HK-2 (cell line): ENCODE measurements around the gene RNGTT.
A peak's percentile ranks its signal among the peaks of the same experiment; 100 is the strongest.
"Not testable (repeated sequence)": the region's sequence is repeated elsewhere in the genome, so short reads cannot be mapped to it uniquely, and the experiment has no call there.

Source experiments
- DNase-seq: peaks from one replicate; pipeline ENCODE4 v3.0.0-alpha.2; 2018; ENCODE audit not compliant: unreplicated experiment

Gene RNGTT

GRCh38 chr6:88722686-88723085 lies 240.7 kb downstream of the RNGTT start:
- DNase-seq, result no peak

GRCh38 chr6:88716399-88716798 lies 247.0 kb downstream of the RNGTT start:
- DNase-seq, result not testable (repeated sequence)

GRCh38 chr6:88712243-88712936 lies 251.0 kb downstream of the RNGTT start:
- DNase-seq, result no peak

- no peak for DNase-seq
Observed at GRCh38 chr6:88709819-88710246, 253.6 kb downstream of the RNGTT start.

- no peak for DNase-seq
Observed at GRCh38 chr6:88708197-88708744, 255.1 kb downstream of the RNGTT start.

GRCh38 chr6:88705601-88706000 lies 257.8 kb downstream of the RNGTT start:
- no peak for DNase-seq

GRCh38 chr6:88704980-88705379 lies 258.4 kb downstream of the RNGTT start:
- DNase-seq, result no peak

GRCh38 chr6:88702956-88703556 lies 260.4 kb downstream of the RNGTT start:
- no peak for DNase-seq

GRCh38 chr6:88698661-88699060 lies 264.8 kb downstream of the RNGTT start:
- no peak for DNase-seq

- DNase-seq, result no peak
Observed at GRCh38 chr6:88695937-88696336, 267.5 kb downstream of the RNGTT start.

- DNase-seq, result no peak
Observed at GRCh38 chr6:88683734-88684133, 279.7 kb downstream of the RNGTT start.

- no peak for DNase-seq
Observed at GRCh38 chr6:88680654-88681053, 282.8 kb downstream of the RNGTT start.

- DNase-seq, result no peak
Observed at GRCh38 chr6:88679841-88680240, 283.6 kb downstream of the RNGTT start.

- DNase-seq, result no peak
Observed at GRCh38 chr6:88677356-88677755, 286.1 kb downstream of the RNGTT start.

GRCh38 chr6:88671624-88672023 lies 291.8 kb downstream of the RNGTT start:
- DNase-seq, result no peak

GRCh38 chr6:88670369-88670768 lies 293.0 kb downstream of the RNGTT start:
- no peak for DNase-seq

GRCh38 chr6:88669475-88669874 lies 293.9 kb downstream of the RNGTT start:
- DNase-seq, result no peak

- no peak for DNase-seq
Observed at GRCh38 chr6:88666901-88667300, 296.5 kb downstream of the RNGTT start.

GRCh38 chr6:88665131-88665530 lies 298.3 kb downstream of the RNGTT start:
- DNase-seq, result no peak

- no peak for DNase-seq
Observed at GRCh38 chr6:88663801-88664200, 299.6 kb downstream of the RNGTT start.

- DNase-seq, result no peak
Observed at GRCh38 chr6:88662653-88663174, 300.7 kb downstream of the RNGTT start.

GRCh38 chr6:88662163-88662580 lies 301.2 kb downstream of the RNGTT start:
- DNase-seq, result peak; percentile 66

- DNase-seq, result no peak
Observed at GRCh38 chr6:88661136-88661535, 302.3 kb downstream of the RNGTT start.
